Natural killer cell (primary cell): ENCODE measurements around the gene PATJ. TPM values are rescaled to one million over a fixed set of nuclear protein-coding genes. Genes with fewer than 3 reads are reported as not detected.

Experiments used
- ATAC-seq, 3 donors: fragments of 150-1000 bp in 2 of 3; fragments of 200-7000 bp in 1 of 3; cut with Tn5 transposase; 1 replicate in 1 of 3; 2 replicates in 2 of 3; pipeline ENCODE4 v1.10.0; 2021; ENCODE audit warnings: mild to moderate bottlenecking in 2 of 3, moderate library complexity in 2 of 3
- DNase-seq, 2 donors: peaks; one replicate each; pipeline versions ENCODE4 v3.0.0 to v3.0.0-alpha.2; 2013 to 2021; ENCODE audit warnings: mixed read lengths in 1 of 2
- H3K27ac ChIP-seq: one replicate; pipeline ENCODE4 v1.5.1; 2013; ENCODE audit warnings: mild to moderate bottlenecking, low read length
- H3K27me3 ChIP-seq: one replicate; pipeline ENCODE4 v1.6.1; 2013; ENCODE audit warnings: low read length; ENCODE audit not compliant: control insufficient read depth, insufficient read depth
- H3K36me3 ChIP-seq: one replicate; pipeline ENCODE4 v1.6.1; 2013; ENCODE audit warnings: low read length; ENCODE audit not compliant: control insufficient read depth, insufficient read depth
- H3K4me1 ChIP-seq: one replicate; pipeline ENCODE4 v1.6.1; 2013; ENCODE audit warnings: low read length; ENCODE audit not compliant: control insufficient read depth, insufficient read depth
- H3K4me3 ChIP-seq: one replicate; pipeline ENCODE4 v1.5.1; 2013; ENCODE audit warnings: low read length
- H3K9me3 ChIP-seq: one replicate; pipeline ENCODE4 v1.6.1; 2013; ENCODE audit warnings: low read length; ENCODE audit not compliant: control insufficient read depth, insufficient read depth
- H3K27ac Mint-ChIP-seq, 2 donors: one replicate each; pipeline ENCODE4 v1.8.0; 2022; ENCODE audit warnings: mild to moderate bottlenecking in 2 of 2, mixed read lengths in 2 of 2, moderate library complexity in 1 of 2
- H3K27me3 Mint-ChIP-seq, 2 donors: one replicate each; pipeline ENCODE4 v1.8.0; 2022; ENCODE audit warnings: low read depth in 2 of 2, mixed read lengths in 2 of 2
- H3K36me3 Mint-ChIP-seq: one replicate; pipeline ENCODE4 v1.8.0; 2022; ENCODE audit warnings: mixed read lengths
- H3K4me1 Mint-ChIP-seq, 2 donors: one replicate each; pipeline ENCODE4 v1.8.0; 2022; ENCODE audit warnings: mixed read lengths in 2 of 2
- H3K4me3 Mint-ChIP-seq: one replicate; pipeline ENCODE4 v1.8.0; 2022; ENCODE audit warnings: mild to moderate bottlenecking, moderate library complexity, mixed read lengths
- H3K9me3 Mint-ChIP-seq, 2 donors: one replicate each; pipeline ENCODE4 v1.8.0; 2022; ENCODE audit warnings: mixed read lengths in 2 of 2
- CTCF ChIP-seq: fragments of 200-600 bp; IDR thresholded peaks from one replicate; pipeline ENCODE4 v1.8.0; 2022; ENCODE audit warnings: antibody characterized with exemption
- WGBS: methylation state at CpG from one replicate; pipeline ENCODE4 v1.1.7; 2013; ENCODE audit warnings: missing lambda C conversion rate; ENCODE audit not compliant: insufficient coverage; 5-methylcytosine and 5-hydroxymethylcytosine counted together
- intact Hi-C: fragments of 100-400 bp; cut with micrococcal nuclease; formaldehyde crosslinking; loops from one replicate; pipeline ENCODE4 v1.14.2; 2022
- total RNA-seq, 4 donors: library from RNA; stranded (reverse); fragments of 120-200 nt in 1 of 4; gene quantifications; one replicate each; pipeline versions ENCODE4 v1.2.3 to v1.2.4, GENCODE V29; 2013 to 2022

PATJ gene
- total RNA-seq, 3 donors from 2014 or later (not counting 1 experiment from before 2014, with no cell fraction given): 15.0 to 18.5 (median 16.7) TPM

- Mint-ChIP-seq H3K27me3 (no peaks in the 10 kb centered on the region), H3K4me3 (no peak overlapping the region), H3K27ac (no peak overlapping the region), H3K4me1 (no peaks in the 10 kb centered on the region), H3K9me3 (no peaks in the 10 kb centered on the region), H3K36me3 (no peaks in the 10 kb centered on the region)
- TF ChIP-seq CTCF: no peak
- Histone ChIP-seq H3K36me3 (no peaks in the 10 kb centered on the region), H3K4me3 (no peak overlapping the region), H3K9me3 (no peaks in the 10 kb centered on the region), H3K27ac (no peak overlapping the region), H3K4me1 (no peaks in the 10 kb centered on the region), H3K27me3 (no peaks in the 10 kb centered on the region)
- WGBS: 97% methylated on average over 4 of the region's 5 CpGs
- DNase-seq: no peak
- no peak for ATAC-seq
- intact Hi-C loops: no loop called here
These were observed 187.9 kb downstream of the PATJ start for GRCh38 chr1:61930116-61930645.

- ATAC-seq (no peak), DNase-seq (no peak)
- WGBS: 96% methylated on average over 3 of the region's 3 CpGs
- Mint-ChIP-seq H3K27me3 (no peaks in the 10 kb centered on the region), H3K4me3 (no peak overlapping the region), H3K27ac (no peak overlapping the region), H3K9me3 (no peaks in the 10 kb centered on the region), H3K36me3 (no peaks in the 10 kb centered on the region), H3K4me1 (no peaks in the 10 kb centered on the region)
- H3K4me3 ChIP-seq: no peak overlapping the region
- no peaks in the 10 kb centered on the region for H3K9me3 ChIP-seq
- intact Hi-C loops: no loop called here
- TF ChIP-seq CTCF: no peak
- no peaks in the 10 kb centered on the region for H3K36me3 ChIP-seq
- H3K27ac ChIP-seq: no peak overlapping the region
- H3K4me1 ChIP-seq: no peaks in the 10 kb centered on the region
- no peaks in the 10 kb centered on the region for H3K27me3 ChIP-seq
These were observed 189.5 kb downstream of the PATJ start for GRCh38 chr1:61931587-61932279.

GRCh38 chr1:61935516-61935915 is 193.2 kb downstream of the PATJ start:
- H3K36me3 ChIP-seq: no peaks in the 10 kb centered on the region
- Mint-ChIP-seq H3K36me3 (no peaks in the 10 kb centered on the region), H3K27ac (no peak overlapping the region), H3K4me3 (no peak overlapping the region), H3K9me3 (no peaks in the 10 kb centered on the region), H3K4me1 (no peaks in the 10 kb centered on the region), H3K27me3 (no peaks in the 10 kb centered on the region)
- intact Hi-C loops: no loop called here
- H3K4me1 ChIP-seq: no peaks in the 10 kb centered on the region
- H3K27ac ChIP-seq: no peak overlapping the region
- ATAC-seq (no peak), DNase-seq (no peak)
- no peak for TF ChIP-seq CTCF
- no peaks in the 10 kb centered on the region for H3K9me3 ChIP-seq
- no peak overlapping the region for H3K4me3 ChIP-seq
- WGBS: 90% methylated on average over 3 of the region's 3 CpGs
- no peaks in the 10 kb centered on the region for H3K27me3 ChIP-seq

- H3K9me3 Mint-ChIP-seq: no peaks in the 10 kb centered on the region
- ATAC-seq (no peak), DNase-seq (no peak)
- 99% methylated on average over 3 of the region's 5 CpGs for WGBS
- Histone ChIP-seq H3K9me3 (no peaks in the 10 kb centered on the region), H3K27ac (no peak overlapping the region), H3K27me3 (no peaks in the 10 kb centered on the region), H3K36me3 (no peaks in the 10 kb centered on the region), H3K4me3 (no peak overlapping the region), H3K4me1 (no peaks in the 10 kb centered on the region)
- no peak overlapping the region for H3K27ac Mint-ChIP-seq
- H3K4me1 Mint-ChIP-seq: no peaks in the 10 kb centered on the region
- H3K4me3 Mint-ChIP-seq: no peak overlapping the region
- intact Hi-C loops: no loop called here
- no peaks in the 10 kb centered on the region for H3K27me3 Mint-ChIP-seq
- no peak for TF ChIP-seq CTCF
- no peaks in the 10 kb centered on the region for H3K36me3 Mint-ChIP-seq
These were observed 194.6 kb downstream of the PATJ start for GRCh38 chr1:61936839-61937238.
